GM12892 (cell line): ENCODE measurements around the gene ADK.
"Not testable (repeated sequence)": the region's sequence is repeated elsewhere in the genome, so short reads cannot be mapped to it uniquely, and the experiment has no call there.

ENCODE experiments used
- DNase-seq: peaks from one replicate; pipeline ENCODE4 v3.0.0; 2011; ENCODE audit not compliant: insufficient read length
- FAIRE-seq: peaks from 2 replicates; lab custom pipeline; 2011; peaks lifted over from hg19 to GRCh38; lab: Jason Lieb, UNC
- POLR2A ChIP-seq: IDR thresholded peaks from 2 replicates; pipeline ENCODE4 v1.6.1; 2011; ENCODE audit warnings: low read depth, low read length, control low read depth
- POLR2AphosphoS5 ChIP-seq: IDR thresholded peaks from 2 replicates; pipeline ENCODE4 v1.6.1; 2011; ENCODE audit warnings: low read depth, low read length, control low read depth
- TAF1 ChIP-seq: IDR thresholded peaks from 2 replicates; pipeline ENCODE4 v1.6.1; 2011; ENCODE audit warnings: low read depth, mild to moderate bottlenecking, control low read depth, low read length, borderline replicate concordance

ADK gene

GRCh38 chr10:74262856-74263255, 111.8 kb downstream of the ADK start:
- DNase-seq: no peak
- no peak for FAIRE-seq
- TF ChIP-seq POLR2AphosphoS5 (no peak), POLR2A (no peak), TAF1 (no peak)

- TF ChIP-seq POLR2A (no peak), TAF1 (no peak), POLR2AphosphoS5 (no peak)
- DNase-seq (no peak), FAIRE-seq (no peak)
These were observed 113.0 kb downstream of the ADK start for GRCh38 chr10:74263996-74264395.

- FAIRE-seq: no peak
- no peak for DNase-seq
- no peak for TF ChIP-seq TAF1
- no peak for TF ChIP-seq POLR2A
These were observed 121.3 kb downstream of the ADK start for GRCh38 chr10:74272288-74272687.

- TF ChIP-seq POLR2AphosphoS5 (no peak), POLR2A (no peak), TAF1 (no peak)
- no peak for FAIRE-seq
These were observed 124.8 kb downstream of the ADK start for GRCh38 chr10:74275755-74276290.

GRCh38 chr10:74276416-74276815, 125.4 kb downstream of the ADK start:
- TF ChIP-seq POLR2AphosphoS5 (no peak), TAF1 (no peak), POLR2A (no peak)
- DNase-seq (no peak), FAIRE-seq (no peak)

More at GRCh38 chr10:74275755-74276290, 124.8 kb downstream of the ADK start:
- DNase-seq: no peak

GRCh38 chr10:74282151-74282847, 131.3 kb downstream of the ADK start:
- TF ChIP-seq TAF1: no peak
- TF ChIP-seq POLR2AphosphoS5: no peak
- TF ChIP-seq POLR2A: no peak
- FAIRE-seq (no peak), DNase-seq (no peak)

GRCh38 chr10:74282848-74283210, 131.8 kb downstream of the ADK start:
- no peak for TF ChIP-seq POLR2AphosphoS5
- TF ChIP-seq POLR2A: no peak
- no peak for TF ChIP-seq TAF1
- DNase-seq (no peak), FAIRE-seq (no peak)

- no peak for DNase-seq
- no peak for FAIRE-seq
- TF ChIP-seq POLR2A: no peak
- no peak for TF ChIP-seq TAF1
- no peak for TF ChIP-seq POLR2AphosphoS5
These were observed 138.2 kb downstream of the ADK start for GRCh38 chr10:74289188-74289587.

- DNase-seq (no peak), FAIRE-seq (no peak)
- no peak for TF ChIP-seq TAF1
- no peak for TF ChIP-seq POLR2A
- TF ChIP-seq POLR2AphosphoS5: no peak
These were observed 138.9 kb downstream of the ADK start for GRCh38 chr10:74289951-74290350.

- no peak for DNase-seq
- FAIRE-seq: no peak
- TF ChIP-seq POLR2A (no peak), POLR2AphosphoS5 (no peak), TAF1 (no peak)
These were observed 139.7 kb downstream of the ADK start for GRCh38 chr10:74290708-74291107.

- DNase-seq (no peak), FAIRE-seq (no peak)
- no peak for TF ChIP-seq TAF1
- no peak for TF ChIP-seq POLR2AphosphoS5
- no peak for TF ChIP-seq POLR2A
These were observed 141.9 kb downstream of the ADK start for GRCh38 chr10:74292871-74293427.

- TF ChIP-seq POLR2A: no peak
- TF ChIP-seq TAF1: no peak
- no peak for TF ChIP-seq POLR2AphosphoS5
- no peak for FAIRE-seq
- no peak for DNase-seq
These were observed 142.8 kb downstream of the ADK start for GRCh38 chr10:74293686-74294371.

GRCh38 chr10:74297389-74298080, 146.5 kb downstream of the ADK start:
- TF ChIP-seq TAF1 (no peak), POLR2A (no peak), POLR2AphosphoS5 (no peak)
- FAIRE-seq: no peak

GRCh38 chr10:74300074-74300621, 149.1 kb downstream of the ADK start:
- not testable (repeated sequence) for FAIRE-seq, DNase-seq

More at GRCh38 chr10:74297389-74298080, 146.5 kb downstream of the ADK start:
- no peak for DNase-seq
